ENCODE results near the gene CDY1.
"Not testable (repeated sequence)": the region's sequence is repeated elsewhere in the genome, so short reads cannot be mapped to it uniquely, and the experiment has no call there.

- not testable (repeated sequence) for TF ChIP-seq EZH2 (optimal IDR thresholded peaks at IDR 0.05; ENCODE audit: low read depth, low read length); CTCF (IDR thresholded peaks at IDR 0.05; ENCODE audit: low read length); EZH2phosphoT487 (IDR thresholded peaks at IDR 0.05; ENCODE audit: low read length)
These were observed 17.9 kb downstream of the CDY1 start for GRCh38 chrY:25639852-25640251.

Data from MM.1S (cell line).